C4-2B (cell line): ENCODE data around the gene DPM3.

Source experiments
- H3K27ac ChIP-seq: fragments of 450-650 bp; 2 replicates; pipeline ENCODE4 v1.5.1; 2017
- ZFX ChIP-seq: fragments of 450-650 bp; IDR thresholded peaks from 2 replicates; pipeline ENCODE4 v1.6.1; 2017
- TF ChIP-seq, protein P1 (sequence below): fragments of 450-650 bp; conservative IDR thresholded peaks from 2 replicates; pipeline ENCODE4 v1.5.1; 2017; ENCODE audit warnings: mild to moderate bottlenecking

DPM3 gene

DNA sequence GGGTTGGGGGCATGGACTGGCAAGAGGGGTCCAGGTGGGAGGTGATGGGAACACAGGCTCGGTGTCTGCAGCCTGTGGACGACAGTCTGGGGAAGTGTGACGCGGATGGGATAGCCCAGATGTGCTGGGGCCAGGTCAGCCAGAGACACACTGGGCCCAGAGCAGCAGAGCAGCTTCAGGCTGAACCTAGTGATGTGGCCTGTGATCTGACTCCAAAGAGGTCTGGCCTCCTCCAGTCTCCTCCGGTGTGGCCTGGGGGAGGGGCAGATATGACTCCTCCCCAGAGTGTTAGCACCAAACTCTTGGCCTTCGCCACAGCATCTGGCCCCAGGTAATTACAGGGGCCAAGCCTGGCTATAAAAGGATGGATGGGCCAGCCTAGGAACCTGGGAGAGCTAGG is 48.2 kb downstream of the DPM3 start:
- no peak overlapping the region for H3K27ac ChIP-seq
- TF ChIP-seq, protein P1, sequence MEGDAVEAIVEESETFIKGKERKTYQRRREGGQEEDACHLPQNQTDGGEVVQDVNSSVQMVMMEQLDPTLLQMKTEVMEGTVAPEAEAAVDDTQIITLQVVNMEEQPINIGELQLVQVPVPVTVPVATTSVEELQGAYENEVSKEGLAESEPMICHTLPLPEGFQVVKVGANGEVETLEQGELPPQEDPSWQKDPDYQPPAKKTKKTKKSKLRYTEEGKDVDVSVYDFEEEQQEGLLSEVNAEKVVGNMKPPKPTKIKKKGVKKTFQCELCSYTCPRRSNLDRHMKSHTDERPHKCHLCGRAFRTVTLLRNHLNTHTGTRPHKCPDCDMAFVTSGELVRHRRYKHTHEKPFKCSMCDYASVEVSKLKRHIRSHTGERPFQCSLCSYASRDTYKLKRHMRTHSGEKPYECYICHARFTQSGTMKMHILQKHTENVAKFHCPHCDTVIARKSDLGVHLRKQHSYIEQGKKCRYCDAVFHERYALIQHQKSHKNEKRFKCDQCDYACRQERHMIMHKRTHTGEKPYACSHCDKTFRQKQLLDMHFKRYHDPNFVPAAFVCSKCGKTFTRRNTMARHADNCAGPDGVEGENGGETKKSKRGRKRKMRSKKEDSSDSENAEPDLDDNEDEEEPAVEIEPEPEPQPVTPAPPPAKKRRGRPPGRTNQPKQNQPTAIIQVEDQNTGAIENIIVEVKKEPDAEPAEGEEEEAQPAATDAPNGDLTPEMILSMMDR, result no peak
- no peak for TF ChIP-seq ZFX

GRCh38 chr1:155091071-155092051 is 49.0 kb downstream of the DPM3 start:
- peak overlapping the region; percentile 4; the same call in 1 of the 2 replicates for H3K27ac ChIP-seq
- TF ChIP-seq, protein P1, result peak; percentile 99
- TF ChIP-seq ZFX, result no peak
